HG02973 (cell line): ENCODE data around the gene CFTR.

Source experiments
- ATAC-seq: cut with Tn5 transposase; IDR thresholded peaks from one replicate; pipeline ENCODE4 v1.9.1; 2021; ENCODE audit warnings: moderate library complexity; ENCODE audit not compliant: unreplicated experiment

CFTR gene

GRCh38 chr7:117582219-117582704 is 102.4 kb downstream of the CFTR start:
- ATAC-seq, result no peak

GRCh38 chr7:117587931-117588330 is 108.1 kb downstream of the CFTR start:
- ATAC-seq, result no peak

GRCh38 chr7:117588352-117588794 is 108.5 kb downstream of the CFTR start:
- ATAC-seq, result no peak

GRCh38 chr7:117590191-117590590 is 110.4 kb downstream of the CFTR start:
- ATAC-seq, result no peak

GRCh38 chr7:117592011-117592635 is 112.3 kb downstream of the CFTR start:
- no peak for ATAC-seq

GRCh38 chr7:117596134-117596533 is 116.3 kb downstream of the CFTR start:
- no peak for ATAC-seq

- no peak for ATAC-seq
These were observed 117.9 kb downstream of the CFTR start for GRCh38 chr7:117597755-117598154.

GRCh38 chr7:117600911-117601310 is 121.1 kb downstream of the CFTR start:
- ATAC-seq, result no peak

- no peak for ATAC-seq
These were observed 123.8 kb downstream of the CFTR start for GRCh38 chr7:117603627-117604026.

GRCh38 chr7:117605712-117606111 is 125.9 kb downstream of the CFTR start:
- no peak for ATAC-seq

- no peak for ATAC-seq
These were observed 126.3 kb downstream of the CFTR start for GRCh38 chr7:117606132-117606531.

GRCh38 chr7:117610396-117610795 is 130.6 kb downstream of the CFTR start:
- ATAC-seq, result no peak

- ATAC-seq, result no peak
These were observed 132.8 kb downstream of the CFTR start for GRCh38 chr7:117612637-117613036.

- ATAC-seq, result no peak
These were observed 136.9 kb downstream of the CFTR start for GRCh38 chr7:117616694-117617093.

- no peak for ATAC-seq
These were observed 139.9 kb downstream of the CFTR start for GRCh38 chr7:117619681-117620080.

- ATAC-seq, result no peak
These were observed 141.3 kb downstream of the CFTR start for GRCh38 chr7:117621075-117621618.

GRCh38 chr7:117623606-117624005 is 143.8 kb downstream of the CFTR start:
- ATAC-seq, result no peak

GRCh38 chr7:117630501-117630900 is 150.7 kb downstream of the CFTR start:
- ATAC-seq, result no peak

- ATAC-seq, result no peak
These were observed 151.2 kb downstream of the CFTR start for GRCh38 chr7:117630907-117631564.

- ATAC-seq, result no peak
These were observed 151.8 kb downstream of the CFTR start for GRCh38 chr7:117631652-117632051.

- ATAC-seq, result no peak
These were observed 158.1 kb downstream of the CFTR start for GRCh38 chr7:117637937-117638336.

GRCh38 chr7:117639966-117640365 is 160.1 kb downstream of the CFTR start:
- ATAC-seq, result no peak
